Kidney epithelial cell (primary cell): Measurements from ENCODE around the gene PRRT3. TPM values are rescaled to one million over a fixed set of nuclear protein-coding genes. Genes with fewer than 3 reads are reported as not detected.

Source experiments
- DNase-seq: peaks from one replicate; pipeline ENCODE4 v3.0.0-alpha.2; 2010; ENCODE audit warnings: low read depth
- H3K27me3 ChIP-seq: 2 replicates; pipeline ENCODE4 v1.6.0; 2011; ENCODE audit warnings: low read length; ENCODE audit not compliant: control insufficient read depth, insufficient read depth
- H3K36me3 ChIP-seq: 2 replicates; pipeline ENCODE4 v1.5.1; 2011; ENCODE audit warnings: low read length; ENCODE audit not compliant: control insufficient read depth, insufficient read depth
- H3K4me3 ChIP-seq: 2 replicates; pipeline ENCODE4 v1.5.1; 2011; ENCODE audit warnings: low read depth, mild to moderate bottlenecking, control low read depth, low read length
- total RNA-seq: library from RNA; depleted of rRNA; stranded (reverse); fragments of >200 nt; gene quantifications from 2 replicates; pipeline ENCODE4 v1.2.3, GENCODE V29; 2015
- TF ChIP-seq, protein P1 (sequence below): IDR thresholded peaks from 2 replicates; pipeline ENCODE4 v1.5.1; 2011; ENCODE audit warnings: mild to moderate bottlenecking, moderate library complexity, low read length, control low read depth, inconsistent platforms; ENCODE audit not compliant: insufficient read depth, poor library complexity, severe bottlenecking

PRRT3 gene
- total RNA-seq, 1 donor from 2014 or later = 2.1 TPM

DNA sequence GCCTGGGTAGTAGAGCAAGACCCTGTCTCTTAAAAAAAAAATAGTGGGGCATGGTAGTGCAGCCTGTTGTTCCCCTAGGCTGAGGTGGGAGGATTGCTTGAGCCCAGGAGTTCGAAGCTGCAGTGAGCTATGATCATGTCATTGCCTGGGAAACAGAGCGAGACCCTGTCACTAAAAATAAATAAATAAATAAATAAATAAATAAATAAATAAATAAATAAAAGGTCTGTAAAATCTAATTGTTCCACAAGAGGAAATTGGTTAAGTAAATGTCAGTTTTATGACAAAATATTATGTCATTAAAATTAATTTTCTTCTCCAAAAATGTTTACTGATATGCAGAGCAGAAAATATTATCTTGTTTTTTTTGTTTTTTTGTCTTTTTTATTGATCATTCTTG, 13.2 kb downstream of the PRRT3 start:
- H3K36me3 ChIP-seq = peaks cover 8% of the 10 kb centered on the region
- H3K4me3 ChIP-seq = no peak overlapping the region
- no peak for DNase-seq
- TF ChIP-seq, protein P1, sequence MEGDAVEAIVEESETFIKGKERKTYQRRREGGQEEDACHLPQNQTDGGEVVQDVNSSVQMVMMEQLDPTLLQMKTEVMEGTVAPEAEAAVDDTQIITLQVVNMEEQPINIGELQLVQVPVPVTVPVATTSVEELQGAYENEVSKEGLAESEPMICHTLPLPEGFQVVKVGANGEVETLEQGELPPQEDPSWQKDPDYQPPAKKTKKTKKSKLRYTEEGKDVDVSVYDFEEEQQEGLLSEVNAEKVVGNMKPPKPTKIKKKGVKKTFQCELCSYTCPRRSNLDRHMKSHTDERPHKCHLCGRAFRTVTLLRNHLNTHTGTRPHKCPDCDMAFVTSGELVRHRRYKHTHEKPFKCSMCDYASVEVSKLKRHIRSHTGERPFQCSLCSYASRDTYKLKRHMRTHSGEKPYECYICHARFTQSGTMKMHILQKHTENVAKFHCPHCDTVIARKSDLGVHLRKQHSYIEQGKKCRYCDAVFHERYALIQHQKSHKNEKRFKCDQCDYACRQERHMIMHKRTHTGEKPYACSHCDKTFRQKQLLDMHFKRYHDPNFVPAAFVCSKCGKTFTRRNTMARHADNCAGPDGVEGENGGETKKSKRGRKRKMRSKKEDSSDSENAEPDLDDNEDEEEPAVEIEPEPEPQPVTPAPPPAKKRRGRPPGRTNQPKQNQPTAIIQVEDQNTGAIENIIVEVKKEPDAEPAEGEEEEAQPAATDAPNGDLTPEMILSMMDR = no peak
- H3K27me3 ChIP-seq = no peaks in the 10 kb centered on the region

DNA sequence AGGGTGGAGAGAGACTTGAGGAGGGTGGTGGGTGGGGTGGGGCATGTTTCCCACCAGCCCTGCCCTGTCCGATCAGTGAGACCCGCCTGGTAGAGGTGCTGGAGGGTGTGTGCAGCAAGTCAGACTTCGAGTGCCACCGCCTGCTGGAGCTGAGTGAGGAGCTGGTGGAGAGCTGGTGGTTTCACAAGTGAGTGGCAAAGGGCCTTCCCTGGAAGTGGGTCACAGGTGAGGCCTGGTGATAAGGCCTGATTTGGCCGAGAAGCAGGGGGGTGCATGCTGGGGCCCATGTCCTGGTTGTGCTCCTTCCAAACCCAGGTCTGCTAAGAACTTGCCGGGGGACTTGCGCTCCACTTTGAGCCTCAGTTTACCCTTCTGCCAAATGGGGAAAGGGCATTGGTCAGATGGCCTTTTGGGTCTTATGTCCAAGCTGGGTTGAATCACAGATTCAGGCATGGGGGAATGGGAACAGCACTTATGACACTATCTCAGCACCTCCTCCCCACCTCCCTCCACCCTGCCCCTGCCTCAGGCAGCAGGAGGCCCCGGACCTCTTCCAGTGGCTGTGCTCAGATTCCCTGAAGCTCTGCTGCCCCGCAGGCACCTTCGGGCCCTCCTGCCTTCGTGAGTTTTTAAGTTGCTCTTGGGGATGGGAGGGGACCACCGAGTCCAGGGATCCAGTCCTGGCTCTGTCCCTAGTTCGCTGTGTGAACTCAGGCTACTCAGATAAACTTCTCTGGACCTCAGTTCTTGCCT, 14.5 kb downstream of the PRRT3 start:
- TF ChIP-seq, protein P1 = no peak
- H3K36me3 ChIP-seq = peaks cover 6% of the 10 kb centered on the region
- DNase-seq = no peak
- H3K27me3 ChIP-seq = no peaks in the 10 kb centered on the region
- no peak overlapping the region for H3K4me3 ChIP-seq

DNA sequence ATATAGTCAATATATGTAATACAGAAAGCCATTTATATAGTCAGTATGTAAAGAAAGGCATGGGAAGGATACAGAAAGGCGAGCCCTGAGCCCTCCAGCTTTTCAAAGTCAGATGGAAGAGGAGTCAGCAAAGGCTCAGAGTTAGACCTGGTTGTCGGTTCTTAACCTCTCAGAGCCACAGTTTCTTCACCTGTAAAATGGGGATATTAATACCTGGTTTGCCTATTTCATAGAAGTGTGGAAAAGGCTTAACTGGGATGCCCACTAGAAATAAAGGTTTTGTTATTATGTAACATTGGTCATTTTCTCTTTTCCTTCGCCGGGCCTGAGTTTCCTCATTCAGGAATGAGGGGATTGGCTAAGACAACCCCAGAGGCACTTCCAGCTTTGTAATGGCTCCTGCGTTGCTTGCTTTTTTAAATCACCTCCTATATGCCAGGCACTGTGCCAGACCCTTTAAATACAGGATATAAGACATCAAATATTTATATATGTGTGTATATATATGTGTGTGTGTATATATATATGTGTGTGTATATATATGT, 16.2 kb downstream of the PRRT3 start:
- no peak overlapping the region for H3K4me3 ChIP-seq
- H3K27me3 ChIP-seq = no peaks in the 10 kb centered on the region
- DNase-seq = no peak
- peaks cover 6% of the 10 kb centered on the region for H3K36me3 ChIP-seq
- TF ChIP-seq, protein P1 = no peak

DNA sequence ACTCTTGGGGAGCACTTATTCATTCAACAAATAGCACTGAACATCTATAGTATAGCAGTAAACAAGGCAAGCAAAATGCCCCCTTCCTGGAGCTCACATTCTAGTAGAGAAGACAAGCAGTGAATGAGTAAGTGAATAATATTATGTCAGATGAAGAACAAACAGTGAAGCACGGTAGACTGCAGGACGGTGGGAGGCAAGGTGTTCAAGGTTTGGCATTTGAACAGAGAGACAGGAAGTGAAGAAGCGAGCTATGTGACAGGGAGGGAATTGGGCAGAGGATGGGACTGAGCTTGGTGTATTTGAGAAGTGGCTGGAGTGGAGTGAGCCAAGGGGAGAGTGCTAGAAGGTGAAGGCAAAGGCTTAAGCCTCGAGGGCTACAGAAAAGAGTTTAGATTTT, 17.2 kb downstream of the PRRT3 start:
- TF ChIP-seq, protein P1 = no peak
- no peak for DNase-seq
- Histone ChIP-seq H3K36me3 (peaks cover 6% of the 10 kb centered on the region), H3K4me3 (no peak overlapping the region), H3K27me3 (no peaks in the 10 kb centered on the region)

DNA sequence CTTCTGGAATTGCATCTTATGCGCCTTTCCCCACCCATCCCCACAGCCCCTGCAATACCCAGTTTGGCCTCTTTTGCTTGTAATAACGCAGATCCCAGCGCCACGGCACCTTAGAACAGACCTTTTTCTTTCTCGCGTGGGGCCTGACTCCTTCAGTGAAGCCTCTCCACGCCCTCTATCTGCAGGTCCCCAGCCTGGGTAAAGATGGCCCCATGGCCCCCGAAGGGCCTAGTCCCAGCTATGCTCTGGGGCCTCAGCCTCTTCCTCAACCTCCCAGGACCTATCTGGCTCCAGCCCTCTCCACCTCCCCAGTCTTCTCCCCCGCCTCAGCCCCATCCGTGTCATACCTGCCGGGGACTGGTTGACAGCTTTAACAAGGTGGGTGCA, 18.0 kb downstream of the PRRT3 start:
- Histone ChIP-seq H3K27me3 (no peaks in the 10 kb centered on the region), H3K36me3 (peaks cover 6% of the 10 kb centered on the region), H3K4me3 (peak overlapping the region; percentile 68)
- no peak for DNase-seq
- TF ChIP-seq, protein P1 = peak; percentile 20

DNA sequence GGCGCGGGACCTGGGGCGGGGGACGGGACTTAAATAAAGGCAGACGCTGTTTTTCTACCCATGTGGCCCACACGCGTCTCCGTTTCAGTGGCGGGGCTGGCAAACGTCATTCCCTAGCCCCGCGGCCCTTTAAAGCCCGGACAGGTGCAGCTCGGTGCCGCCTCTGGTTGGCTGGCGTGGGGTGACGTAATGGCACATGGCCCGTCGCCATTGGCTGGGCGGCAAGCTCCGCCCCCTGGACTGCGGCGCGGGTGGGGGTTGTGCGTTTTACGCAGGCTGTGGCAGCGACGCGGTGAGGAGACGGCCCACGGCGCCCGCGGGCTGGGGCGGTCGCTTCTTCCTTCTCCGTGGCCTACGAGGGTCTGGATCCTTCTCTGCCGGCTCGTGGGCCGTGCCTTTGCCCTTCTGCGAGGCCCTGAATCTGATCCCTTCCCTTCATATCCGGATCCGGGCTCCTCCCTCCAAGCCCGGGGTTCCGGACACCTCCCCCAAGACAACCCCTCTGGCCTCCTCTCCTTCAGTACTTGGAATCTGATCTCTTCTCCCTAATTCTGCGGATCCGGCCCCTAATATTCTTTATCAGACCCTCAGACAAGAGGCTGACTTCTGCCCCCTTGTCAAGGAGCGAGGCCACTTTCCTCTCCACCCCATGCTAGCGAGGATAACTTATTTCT, 18.5 kb downstream of the PRRT3 start, which contains the start of gene CRELD1:
Gene CRELD1, plus strand, starts transcription at position 274 of the 674 bp plus-strand sequence. CDS start 605 bp downstream, outside the sequence.
- DNase-seq = peak; percentile 65
- no peaks in the 10 kb centered on the region for H3K27me3 ChIP-seq
- peak within 1 kb of the TSS; percentile 68 for H3K4me3 ChIP-seq
- TF ChIP-seq, protein P1 = no peak
- H3K36me3 ChIP-seq = peaks cover 6% of the 10 kb centered on the region
